Measurements from ENCODE around the gene IRX6. TPM values are rescaled to one million over a fixed set of nuclear protein-coding genes. Genes with fewer than 3 reads are reported as not detected.

The IRX6 gene
- total RNA-seq, 1 experiment from 2014 or later, result not detected

DNA sequence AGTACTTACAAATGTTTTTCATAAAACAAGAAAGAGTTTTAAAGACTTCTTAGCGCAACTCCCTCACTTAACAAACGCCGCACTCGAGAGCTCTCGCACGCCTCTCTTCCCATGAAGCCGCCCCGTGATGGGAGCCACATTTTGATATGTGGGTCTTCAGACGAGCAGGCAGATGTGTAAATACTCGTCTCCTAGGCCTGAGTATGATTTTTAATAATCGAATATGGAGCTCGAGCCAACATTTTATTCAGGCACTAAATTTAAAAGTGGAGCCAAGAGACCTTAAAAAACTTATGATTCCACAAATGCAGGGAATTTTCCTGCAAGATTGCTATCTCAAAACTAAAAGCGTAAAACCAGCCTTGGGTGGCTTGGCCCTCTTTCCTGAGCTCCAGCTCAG is 55.4 kb downstream of the IRX6 start:
- Histone ChIP-seq H2BK12ac (ENCODE audit: insufficient read length, low read depth, low read length) (no peak overlapping the region), H2AK5ac (ENCODE audit: insufficient read length, low read length) (no peak overlapping the region), H3K79me1 (ENCODE audit: insufficient read depth, low read depth, low read length, poor library complexity, severe bottlenecking) (no peaks in the 10 kb centered on the region), H3K4me1 (ENCODE audit: insufficient read depth, low read length) (no peaks in the 10 kb centered on the region), H2BK120ac (ENCODE audit: low read depth, low read length, poor library complexity, severe bottlenecking) (no peak overlapping the region), H3K79me2 (ENCODE audit: insufficient read depth, low read length) (no peaks in the 10 kb centered on the region), H2AFZ (ENCODE audit: low read length) (no peak overlapping the region), H4K20me1 (ENCODE audit: control insufficient read depth, insufficient read depth, insufficient read length) (no peaks in the 10 kb centered on the region), H2BK5ac (ENCODE audit: insufficient read length, low read length) (no peak overlapping the region), H2BK20ac (ENCODE audit: low read depth, low read length, poor library complexity, severe bottlenecking) (no peak overlapping the region), H2BK15ac (ENCODE audit: low read depth, low read length) (no peak overlapping the region), H3K23ac (ENCODE audit: insufficient read length, low read depth, low read length) (no peak overlapping the region), H3K14ac (ENCODE audit: insufficient read depth, low read length) (no peak overlapping the region), H4K91ac (ENCODE audit: insufficient read length, low read depth, low read length) (no peak overlapping the region), H3K18ac (ENCODE audit: insufficient read length, low read depth, low read length) (no peak overlapping the region), H4K8ac (replicated peaks; ENCODE audit: insufficient read length, low read depth, low read length) (no peak overlapping the region), H3K9ac (ENCODE audit: extremely low read depth, insufficient read length, low read length) (no peak overlapping the region), H3K23me2 (ENCODE audit: insufficient read length, low read depth, low read length, poor library complexity, severe bottlenecking) (no peaks in the 10 kb centered on the region), H3K4ac (ENCODE audit: low read depth, low read length) (no peak overlapping the region), H4K5ac (ENCODE audit: insufficient read length, low read depth, low read length) (no peak overlapping the region), H3K9me3 (ENCODE audit: control insufficient read depth, low read depth, low read length) (no peaks in the 10 kb centered on the region), H3K4me2 (ENCODE audit: insufficient read depth, insufficient read length, low read length) (no peak overlapping the region), H3K56ac (ENCODE audit: insufficient read length, low read depth, low read length) (no peak overlapping the region), H3T11ph (ENCODE audit: low read length) (no peak overlapping the region), H3K27ac (ENCODE audit: insufficient read length, low read depth, low read length) (no peak overlapping the region), H3K27me3 (ENCODE audit: insufficient read depth, low read length) (no peaks in the 10 kb centered on the region)
- Mint-ChIP-seq H3K9me3 (no peaks in the 10 kb centered on the region), H3K27me3 (ENCODE audit: low read depth) (peaks cover 5% of the 10 kb centered on the region), H3K36me3 (ENCODE audit: insufficient read depth in 1 of 3, low read depth in 3 of 3) (no peaks in the 10 kb centered on the region; a peak in 1 of 7 replicates), H3K4me3 (no peak overlapping the region), H3K27ac (no peak overlapping the region), H3K4me1 (peaks cover 1 to 3% of the 10 kb centered on the region in 2 experiments; a peak in 3 of 4 replicates)
- WGBS (ENCODE audit: extremely low coverage, insufficient read length, low lambda C conversion rate), result no CpG with 5 or more reads among the region's 13 CpGs
- TF ChIP-seq, protein P1, sequence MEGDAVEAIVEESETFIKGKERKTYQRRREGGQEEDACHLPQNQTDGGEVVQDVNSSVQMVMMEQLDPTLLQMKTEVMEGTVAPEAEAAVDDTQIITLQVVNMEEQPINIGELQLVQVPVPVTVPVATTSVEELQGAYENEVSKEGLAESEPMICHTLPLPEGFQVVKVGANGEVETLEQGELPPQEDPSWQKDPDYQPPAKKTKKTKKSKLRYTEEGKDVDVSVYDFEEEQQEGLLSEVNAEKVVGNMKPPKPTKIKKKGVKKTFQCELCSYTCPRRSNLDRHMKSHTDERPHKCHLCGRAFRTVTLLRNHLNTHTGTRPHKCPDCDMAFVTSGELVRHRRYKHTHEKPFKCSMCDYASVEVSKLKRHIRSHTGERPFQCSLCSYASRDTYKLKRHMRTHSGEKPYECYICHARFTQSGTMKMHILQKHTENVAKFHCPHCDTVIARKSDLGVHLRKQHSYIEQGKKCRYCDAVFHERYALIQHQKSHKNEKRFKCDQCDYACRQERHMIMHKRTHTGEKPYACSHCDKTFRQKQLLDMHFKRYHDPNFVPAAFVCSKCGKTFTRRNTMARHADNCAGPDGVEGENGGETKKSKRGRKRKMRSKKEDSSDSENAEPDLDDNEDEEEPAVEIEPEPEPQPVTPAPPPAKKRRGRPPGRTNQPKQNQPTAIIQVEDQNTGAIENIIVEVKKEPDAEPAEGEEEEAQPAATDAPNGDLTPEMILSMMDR (conservative IDR thresholded peaks at IDR 0.05), result no peak
- no peak for DNase-seq
